Measurements from ENCODE around the gene NVL. TPM values are rescaled to one million over a fixed set of nuclear protein-coding genes. Genes with fewer than 3 reads are reported as not detected.

Gene NVL
- total RNA-seq, 1 donor from 2014 or later = 44.4 TPM

DNA sequence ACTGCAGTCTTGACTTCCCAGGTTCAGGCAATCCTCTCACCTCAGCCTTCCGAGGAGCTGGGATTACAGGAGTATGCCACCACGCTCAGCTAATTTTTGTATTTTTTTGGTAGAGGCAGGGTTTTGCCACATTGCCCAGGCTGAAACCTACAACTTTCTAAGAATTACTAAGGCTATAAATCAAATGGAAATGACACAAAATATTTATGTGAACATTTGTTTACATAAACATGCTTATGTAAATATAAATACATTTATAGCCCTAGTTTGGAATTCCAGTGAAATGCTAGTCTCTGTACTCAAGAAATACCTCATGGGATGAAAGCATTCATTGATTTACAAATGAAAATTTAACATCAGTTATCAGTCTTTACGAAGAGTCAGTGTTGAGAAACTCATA, 47.8 kb downstream of the NVL start:
- ATAC-seq (ENCODE audit: low read depth) = no peak
- intact Hi-C loops (cut with micrococcal nuclease) = no loop called here
- no peaks in the 10 kb centered on the region for H3K4me1 Mint-ChIP-seq
- H3K27me3 Mint-ChIP-seq = no peaks in the 10 kb centered on the region
- TF ChIP-seq CTCF (IDR thresholded peaks at IDR 0.05) = no peak
- no peak for DNase-seq
- CTCF ChIA-PET = no interaction called here
- H3K27ac Mint-ChIP-seq = no peak overlapping the region
- peaks cover 65% of the 10 kb centered on the region for H3K36me3 Mint-ChIP-seq (ENCODE audit: low read depth)
- no peaks in the 10 kb centered on the region for H3K9me3 Mint-ChIP-seq
- POLR2A ChIA-PET = no interaction called here
- H3K4me3 Mint-ChIP-seq = no peak overlapping the region

GRCh38 chr1:224276771-224277487, 53.0 kb downstream of the NVL start:
- CTCF ChIA-PET = no interaction called here
- ATAC-seq (ENCODE audit: low read depth) = no peak

DNA sequence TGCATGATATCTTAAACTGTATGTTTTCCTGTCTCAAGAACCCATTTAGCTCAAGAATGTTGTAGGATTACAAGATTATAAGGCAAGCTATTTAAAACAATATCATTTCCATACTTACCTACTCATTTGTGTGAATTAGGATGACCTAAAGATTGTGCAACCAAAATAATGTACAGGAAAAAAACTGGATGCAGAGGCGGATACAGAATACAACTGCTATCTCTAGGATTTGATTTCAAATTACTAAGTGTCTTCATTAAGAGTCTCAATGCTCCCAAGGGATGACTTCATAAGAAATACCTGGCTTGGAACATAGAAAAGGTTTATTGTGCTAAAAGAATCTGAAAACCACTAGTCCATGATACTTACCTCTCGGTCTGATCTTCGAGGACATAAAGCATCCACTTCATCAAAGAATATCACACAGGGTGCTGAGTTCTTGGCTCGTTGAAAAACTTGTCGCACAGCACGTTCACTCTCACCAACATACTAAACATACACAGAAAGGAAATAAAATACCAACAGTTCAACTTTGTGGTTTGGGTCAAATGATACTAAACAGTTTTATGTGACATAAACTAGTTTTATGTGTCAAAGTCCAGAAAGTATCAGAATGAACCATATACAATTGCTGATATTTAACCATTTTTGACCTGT, 54.9 kb downstream of the NVL start:
- no peaks in the 10 kb centered on the region for H3K27me3 Mint-ChIP-seq
- ATAC-seq (ENCODE audit: low read depth) = no peak
- TF ChIP-seq CTCF (IDR thresholded peaks at IDR 0.05) = no peak
- H3K4me3 Mint-ChIP-seq = no peak overlapping the region
- no peaks in the 10 kb centered on the region for H3K9me3 Mint-ChIP-seq
- intact Hi-C loops (cut with micrococcal nuclease) = no loop called here
- peaks cover 33% of the 10 kb centered on the region for H3K36me3 Mint-ChIP-seq (ENCODE audit: low read depth)
- ChIA-PET CTCF (no interaction called here), POLR2A (no interaction called here)
- no peak for DNase-seq
- no peak overlapping the region for H3K27ac Mint-ChIP-seq
- H3K4me1 Mint-ChIP-seq = no peaks in the 10 kb centered on the region

More at GRCh38 chr1:224276771-224277487, 53.0 kb downstream of the NVL start:
- intact Hi-C loops (cut with micrococcal nuclease) = no loop called here
- DNase-seq = no peak
- H3K27ac Mint-ChIP-seq = no peak overlapping the region
- no peaks in the 10 kb centered on the region for H3K4me1 Mint-ChIP-seq
- H3K27me3 Mint-ChIP-seq = no peaks in the 10 kb centered on the region
- no peak for TF ChIP-seq CTCF (IDR thresholded peaks at IDR 0.05)
- H3K9me3 Mint-ChIP-seq = no peaks in the 10 kb centered on the region
- no peak overlapping the region for H3K4me3 Mint-ChIP-seq
- POLR2A ChIA-PET = no interaction called here
- H3K36me3 Mint-ChIP-seq (ENCODE audit: low read depth) = peaks cover 40% of the 10 kb centered on the region

GRCh38 chr1:224273641-224274040, 56.3 kb downstream of the NVL start:
- TF ChIP-seq CTCF (IDR thresholded peaks at IDR 0.05) = no peak
- H3K4me1 Mint-ChIP-seq = no peaks in the 10 kb centered on the region
- ATAC-seq (ENCODE audit: low read depth) (no peak), DNase-seq (no peak)
- ChIA-PET CTCF (interaction anchor here (1.6 kb wide), 1 partner anchor 184 kb away, joined by 4 read pairs; no protein-coding TSS in a partner anchor), POLR2A (no interaction called here)
- H3K36me3 Mint-ChIP-seq (ENCODE audit: low read depth) = peaks cover 39% of the 10 kb centered on the region
- no peaks in the 10 kb centered on the region for H3K27me3 Mint-ChIP-seq
- H3K4me3 Mint-ChIP-seq = no peak overlapping the region
- H3K9me3 Mint-ChIP-seq = no peaks in the 10 kb centered on the region
- H3K27ac Mint-ChIP-seq = no peak overlapping the region
- intact Hi-C loops (cut with micrococcal nuclease) = no loop called here

DNA sequence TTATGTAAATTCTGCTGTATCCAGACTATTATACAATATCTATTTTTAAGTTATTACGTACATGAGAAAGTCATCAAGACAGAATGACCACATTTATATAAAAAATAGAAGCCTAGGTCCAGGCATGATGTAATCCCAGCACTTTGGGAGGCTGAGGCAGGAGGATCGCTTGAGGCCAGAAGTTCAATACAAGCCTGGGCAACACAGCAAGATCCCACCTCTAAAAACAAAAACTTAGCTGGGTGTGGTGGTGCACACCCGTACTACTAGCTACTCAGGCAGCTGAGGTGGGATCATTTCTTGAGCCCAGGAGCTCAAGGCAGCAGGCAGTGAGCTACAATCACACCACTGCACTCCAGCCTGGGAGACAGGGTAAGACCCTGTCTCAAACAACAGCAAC, 58.9 kb downstream of the NVL start:
- Mint-ChIP-seq H3K36me3 (ENCODE audit: low read depth) (peaks cover 47% of the 10 kb centered on the region), H3K4me1 (peaks cover 8% of the 10 kb centered on the region), H3K9me3 (no peaks in the 10 kb centered on the region), H3K27me3 (no peaks in the 10 kb centered on the region), H3K27ac (no peak overlapping the region), H3K4me3 (no peak overlapping the region)
- POLR2A ChIA-PET = no interaction called here
- CTCF ChIA-PET = no interaction called here
- no peak for DNase-seq
- intact Hi-C loops (cut with micrococcal nuclease) = no loop called here
- no peak for TF ChIP-seq CTCF (IDR thresholded peaks at IDR 0.05)
- ATAC-seq (ENCODE audit: low read depth) = no peak
